SHP77 treated with DMSO at 0.1 percent for 48 hours (cell line): Measurements from ENCODE around the gene ITGB1BP2.
"Not testable (repeated sequence)": the region's sequence is repeated elsewhere in the genome, so short reads cannot be mapped to it uniquely, and the experiment has no call there.

Source experiments
- DNase-seq: peaks from one replicate; lab custom pipeline; 2025; lab: John Stamatoyannopoulos, UW

Gene ITGB1BP2

DNA sequence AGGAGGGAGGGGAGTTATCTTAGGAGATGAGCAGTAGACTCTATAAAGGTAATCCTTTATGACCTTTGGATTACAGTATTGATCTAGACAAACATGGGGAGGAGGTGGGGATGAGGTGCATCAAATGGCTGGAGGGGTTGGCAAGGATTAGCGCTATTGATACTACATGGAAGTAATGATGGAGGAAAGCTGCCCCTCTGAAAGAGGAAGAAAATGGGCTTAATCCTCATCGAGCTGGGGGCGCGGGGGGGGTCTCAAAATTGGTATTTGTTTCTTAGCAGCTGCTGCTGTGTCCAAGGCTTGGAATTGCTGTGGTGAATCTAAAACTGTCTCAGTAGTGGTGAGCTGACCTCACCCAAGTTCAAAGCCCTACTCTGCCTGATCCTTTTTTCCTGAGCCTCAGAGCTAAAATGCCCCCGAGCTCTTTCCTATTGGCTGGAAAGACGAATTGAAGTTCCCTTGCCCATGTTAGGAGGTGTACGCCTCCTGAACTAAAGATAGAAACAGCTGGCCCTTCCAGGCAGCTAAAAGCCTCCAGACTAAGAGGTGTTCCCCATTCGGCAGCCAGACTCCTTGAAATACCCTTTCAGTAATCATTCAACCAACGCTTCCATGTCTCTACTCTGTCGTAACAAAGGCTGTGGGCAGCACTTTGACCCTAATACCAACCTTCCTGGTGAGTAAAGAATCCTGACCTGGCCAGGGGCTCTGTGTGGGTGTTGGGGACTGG is at the start of gene ITGB1BP2:
ITGB1BP2 (plus strand) TSS at position 556 of the 730 bp plus-strand sequence; CDS start at position 613, 57 bp downstream.
- no peak for DNase-seq

- DNase-seq = no peak
Observed at GRCh38 chrX:71252221-71252620, 49.3 kb upstream of the ITGB1BP2 start.

GRCh38 chrX:71253253-71254091 is 48.1 kb upstream of the ITGB1BP2 start:
- no peak for DNase-seq

DNA sequence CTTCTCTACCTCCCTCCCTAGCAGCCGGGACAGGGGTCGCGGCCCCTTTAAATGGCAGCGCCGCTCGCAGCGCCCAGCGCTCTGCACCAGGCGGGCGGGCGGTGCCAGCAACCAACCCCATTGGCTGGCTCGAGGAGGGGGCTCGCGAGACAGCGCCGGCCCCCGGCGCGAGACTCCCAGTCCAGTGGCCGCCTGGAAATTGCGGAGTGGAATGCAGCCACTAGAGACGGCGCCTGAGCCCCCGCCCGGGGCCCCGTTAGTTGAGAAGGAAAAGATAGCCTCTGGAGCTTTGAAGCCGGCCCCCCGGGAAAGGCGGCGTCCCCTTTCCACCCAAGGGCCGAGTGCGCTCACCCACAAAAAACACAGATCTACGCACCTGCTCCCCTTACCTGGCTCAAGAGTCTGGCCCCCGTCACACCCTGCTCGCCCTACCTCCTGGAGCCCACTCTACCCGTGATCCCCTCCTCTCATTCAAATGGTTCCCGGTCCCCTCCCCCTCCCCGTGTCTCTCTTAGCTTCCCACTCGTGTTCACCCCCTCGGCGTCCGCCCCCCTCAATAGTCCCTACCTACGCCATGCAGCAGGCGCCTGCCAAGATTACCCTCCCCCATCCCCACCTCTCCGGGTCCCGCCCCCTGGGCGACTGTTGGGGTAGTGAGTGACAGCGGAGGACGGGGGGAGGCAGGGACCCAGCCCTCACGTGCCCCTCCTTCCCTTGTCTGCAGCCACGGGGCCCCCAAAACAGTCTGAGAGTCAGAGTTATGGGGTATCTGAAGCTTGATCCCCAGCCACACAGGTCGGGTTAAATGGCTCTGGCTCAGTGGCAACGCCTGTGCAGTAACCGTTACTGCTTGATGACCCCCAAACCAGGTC is 47.2 kb upstream of the ITGB1BP2 start, which contains the start of gene ZMYM3:
ZMYM3 (minus strand) TSS at position 49 of the 872 bp plus-strand sequence. CDS start 885 bp downstream, outside the sequence.
- DNase-seq = peak; percentile 30

DNA sequence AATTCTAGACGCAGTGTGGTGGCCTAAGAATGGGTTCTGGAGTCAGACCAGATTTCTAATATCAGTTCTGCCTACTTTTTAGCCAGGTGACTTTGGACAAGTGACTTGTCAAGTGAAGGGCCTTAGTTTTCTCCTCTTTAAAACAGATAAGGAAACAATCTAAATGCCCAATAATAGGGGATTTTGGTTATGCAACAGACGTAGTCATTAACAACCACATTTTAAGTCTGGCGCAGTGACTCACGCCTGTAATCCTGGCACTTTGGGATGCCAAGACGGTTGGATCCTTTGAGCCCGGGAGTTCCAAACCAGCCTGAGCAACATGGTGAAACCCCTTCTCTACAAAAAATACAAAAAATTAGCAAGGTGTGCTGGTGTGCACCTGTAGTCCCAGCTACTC is 45.5 kb upstream of the ITGB1BP2 start:
- no peak for DNase-seq

DNA sequence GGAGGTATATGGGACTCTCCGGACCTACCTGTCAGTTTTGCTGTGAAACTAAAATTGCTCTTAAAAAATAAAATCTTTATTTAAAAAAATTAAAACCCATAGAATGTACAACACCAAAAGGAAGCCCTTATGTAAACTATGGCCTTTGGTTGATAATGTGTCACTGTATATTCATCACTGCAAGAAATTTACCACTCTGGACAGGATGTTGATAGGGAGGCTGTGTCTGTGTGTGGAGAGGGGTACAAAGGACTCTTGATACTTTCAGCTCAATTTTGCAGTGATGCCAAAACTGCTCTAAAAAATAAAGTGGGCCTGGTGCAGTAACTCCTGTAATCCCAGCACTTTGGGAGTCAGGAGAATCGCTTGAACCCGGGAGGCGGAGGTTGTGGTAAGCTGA is 44.7 kb upstream of the ITGB1BP2 start:
- DNase-seq = no peak

GRCh38 chrX:71268624-71269023 is 32.9 kb upstream of the ITGB1BP2 start:
- not testable (repeated sequence) for DNase-seq

DNA sequence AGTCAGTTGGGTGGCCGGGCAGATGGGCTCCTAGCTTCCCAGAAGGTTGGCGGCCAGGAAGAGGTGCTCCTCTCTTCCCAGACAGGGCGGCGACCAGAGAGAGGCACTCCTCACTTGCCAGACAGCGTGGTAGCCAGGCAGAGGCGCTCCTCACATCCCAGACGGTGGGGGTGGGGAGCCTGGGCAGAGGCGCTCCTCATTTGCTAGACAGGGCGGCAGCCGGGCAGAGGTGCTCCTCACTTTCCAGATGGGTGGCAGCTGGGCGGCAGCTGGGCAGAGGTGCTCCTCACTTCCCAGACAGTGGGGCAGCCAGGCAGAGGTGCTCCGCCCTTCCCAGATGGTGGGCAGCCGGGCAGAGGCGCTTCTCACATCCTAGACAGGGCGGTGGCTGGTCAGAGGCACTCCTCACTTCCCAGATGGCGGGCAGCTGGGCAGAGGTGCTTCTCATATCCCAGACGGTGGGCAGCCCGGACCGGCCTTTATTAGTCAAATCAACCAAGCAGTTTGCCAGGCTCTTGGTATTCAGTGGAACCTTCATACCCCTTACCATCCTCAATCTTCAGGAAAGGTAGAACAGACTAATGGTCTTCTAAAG is 31.7 kb upstream of the ITGB1BP2 start:
- no peak for DNase-seq

DNA sequence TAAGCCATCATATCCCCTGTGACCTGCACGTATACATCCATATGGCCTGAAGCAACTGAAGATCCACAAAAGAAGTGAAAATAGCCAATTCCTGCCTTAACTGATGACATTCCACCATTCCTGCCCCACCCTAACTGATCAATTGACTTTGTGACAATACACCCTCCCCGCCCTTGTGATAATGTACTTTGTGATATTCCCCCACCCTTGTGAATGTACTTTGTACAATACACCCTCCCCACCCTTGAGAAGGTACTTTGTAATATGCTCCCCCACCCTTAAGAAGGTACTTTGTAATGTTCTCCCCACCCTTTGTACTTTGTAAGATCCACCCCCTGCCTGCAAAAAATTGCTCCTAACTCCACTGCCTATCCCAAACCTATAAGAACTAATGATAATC is 29.2 kb upstream of the ITGB1BP2 start:
- not testable (repeated sequence) for DNase-seq

- DNase-seq = not testable (repeated sequence)
Observed at GRCh38 chrX:71281300-71281699, 20.2 kb upstream of the ITGB1BP2 start.

DNA sequence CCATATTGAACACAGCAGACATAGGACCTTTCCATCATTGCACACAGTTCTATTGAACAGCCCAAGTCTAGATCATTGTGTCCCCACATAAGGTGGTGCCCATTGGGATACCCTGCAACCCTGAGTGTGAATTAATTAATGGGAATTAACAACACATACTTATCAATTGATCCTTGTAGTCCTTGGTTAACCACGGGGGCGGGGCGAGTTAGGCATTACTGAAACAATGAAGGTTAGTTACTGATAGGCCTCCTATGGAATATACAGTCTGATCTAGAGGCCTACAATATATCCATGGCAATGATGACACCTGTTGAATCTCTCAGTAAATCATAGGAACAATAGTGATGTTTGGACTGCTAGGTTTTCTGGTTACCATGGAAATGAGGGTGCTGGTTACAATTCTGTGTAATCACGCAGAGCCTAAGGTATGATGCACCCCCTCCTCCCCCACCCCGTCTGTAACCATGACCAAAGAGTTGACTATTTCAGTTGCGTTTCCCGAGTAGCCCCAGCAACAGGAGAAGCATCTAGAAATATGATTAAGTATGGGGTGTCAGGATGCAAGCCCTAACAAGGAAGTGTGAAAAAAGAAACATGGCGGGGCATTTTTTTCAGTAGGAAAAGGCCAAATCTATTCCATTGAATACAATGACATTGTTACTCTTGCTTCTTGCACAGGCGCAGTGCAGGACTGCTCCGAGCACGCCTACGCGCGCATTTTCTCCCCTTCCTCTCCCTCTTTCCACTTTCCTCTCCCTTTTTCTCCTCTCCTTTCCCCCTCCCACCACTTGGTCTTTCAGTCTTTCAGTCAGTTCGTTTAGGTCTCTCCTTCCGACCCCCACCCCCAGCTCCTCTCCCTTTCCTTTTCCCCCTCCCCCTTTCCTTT is 18.8 kb upstream of the ITGB1BP2 start:
- no peak for DNase-seq

DNA sequence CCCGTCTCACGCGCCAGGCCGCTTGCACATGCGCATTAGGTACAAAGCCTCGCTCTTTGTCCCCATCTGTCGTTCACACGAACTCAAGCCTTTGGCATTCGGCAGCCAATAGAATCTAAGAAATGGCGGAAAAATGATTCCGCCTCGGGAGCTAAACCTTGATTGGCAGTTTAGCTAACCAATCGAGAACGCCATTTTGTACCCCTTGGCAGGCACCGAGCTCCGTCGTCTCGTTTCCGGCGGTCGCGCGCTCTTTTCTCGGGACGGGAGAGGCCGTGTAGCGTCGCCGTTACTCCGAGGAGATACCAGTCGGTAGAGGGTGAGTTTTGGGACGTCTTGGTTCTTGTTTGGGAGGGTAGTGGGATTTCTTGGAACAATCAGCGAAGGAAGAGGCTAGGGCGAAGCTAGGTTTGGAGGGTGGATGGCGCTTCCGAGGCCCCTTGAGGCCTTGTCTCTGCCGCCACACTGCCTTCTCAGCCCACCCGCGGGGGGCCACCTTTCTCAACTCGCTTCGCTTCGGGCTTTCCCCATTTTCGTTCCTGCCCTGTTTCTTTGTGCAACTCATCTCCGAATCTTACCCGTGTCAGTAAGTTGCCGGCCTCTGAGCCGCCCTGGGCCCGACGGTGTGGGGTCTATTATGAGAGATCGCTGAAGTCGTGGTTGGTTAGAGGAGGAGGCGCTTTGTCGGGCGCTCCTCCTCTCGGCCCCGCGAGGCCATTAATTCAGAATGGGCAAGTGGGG is 18.0 kb upstream of the ITGB1BP2 start, which contains the start of gene NONO:
NONO (plus strand) TSS at position 233 of the 741 bp plus-strand sequence. CDS start 7,003 bp downstream, outside the sequence.
- DNase-seq = peak; percentile 87

GRCh38 chrX:71285929-71286328 is 15.6 kb upstream of the ITGB1BP2 start:
- DNase-seq = no peak

- no peak for DNase-seq
Observed at GRCh38 chrX:71291381-71291780, 10.2 kb upstream of the ITGB1BP2 start.

GRCh38 chrX:71292669-71293365 is 8.7 kb upstream of the ITGB1BP2 start:
- DNase-seq = no peak

DNA sequence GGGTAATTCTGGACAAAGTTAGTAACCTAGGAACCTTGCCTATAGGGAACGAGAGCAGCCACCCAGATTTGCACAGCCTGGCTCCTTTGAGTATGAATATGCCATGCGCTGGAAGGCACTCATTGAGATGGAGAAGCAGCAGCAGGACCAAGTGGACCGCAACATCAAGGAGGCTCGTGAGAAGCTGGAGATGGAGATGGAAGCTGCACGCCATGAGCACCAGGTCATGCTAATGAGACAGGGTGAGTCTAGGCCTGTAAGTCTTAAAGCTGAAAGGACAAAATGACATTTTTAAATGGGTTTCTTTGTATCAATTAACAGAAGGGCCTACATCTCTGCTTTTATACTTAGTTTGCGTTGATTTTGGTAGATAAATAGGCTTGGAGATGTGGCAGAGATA is 4.7 kb upstream of the ITGB1BP2 start:
- DNase-seq = no peak

GRCh38 chrX:71298119-71298518 is 3.4 kb upstream of the ITGB1BP2 start:
- DNase-seq = no peak

- not testable (repeated sequence) for DNase-seq
Observed at GRCh38 chrX:71300064-71300463, 1.5 kb upstream of the ITGB1BP2 start.

- DNase-seq = not testable (repeated sequence)
Observed at GRCh38 chrX:71300495-71300894, 1.1 kb upstream of the ITGB1BP2 start.
